GM23338 (cell line): ENCODE data around the gene DRGX. TPM values are rescaled to one million over a fixed set of nuclear protein-coding genes. Genes with fewer than 3 reads are reported as not detected.

Experiments used
- ATAC-seq: fragments of 200-7000 bp; cut with Tn5 transposase; 3 replicates; pipeline ENCODE4 v1.9.1; 2020
- DNase-seq: peaks from one replicate; pipeline ENCODE4 v3.0.0-alpha.2; 2015; ENCODE audit warnings: low spot score
- H2AFZ ChIP-seq: fragments of 200-600 bp; sonication (generic); 2 replicates; pipeline ENCODE4 v1.8.0; 2016; ENCODE audit warnings: antibody characterized with exemption, mild to moderate bottlenecking, moderate library complexity
- H3F3A ChIP-seq: fragments of 200-600 bp; sonication (generic); replicated peaks from 2 replicates; pipeline ENCODE4 v1.8.0; 2017; ENCODE audit warnings: antibody characterized with exemption, mixed run types, low read depth
- H3K27ac ChIP-seq: fragments of 200-600 bp; sonication (generic); 2 replicates; pipeline ENCODE4 v1.6.1; 2016; ENCODE audit warnings: low read depth
- H3K27me3 ChIP-seq: fragments of 200-600 bp; sonication (generic); 2 replicates; pipeline ENCODE4 v1.8.0; 2016; ENCODE audit warnings: mild to moderate bottlenecking, mixed run types, moderate library complexity; ENCODE audit not compliant: insufficient read depth
- H3K36me3 ChIP-seq: fragments of 200-600 bp; sonication (generic); 2 replicates; pipeline ENCODE4 v1.8.0; 2016; ENCODE audit warnings: mild to moderate bottlenecking; ENCODE audit not compliant: insufficient read depth
- H3K4me1 ChIP-seq: fragments of 200-600 bp; sonication (generic); 2 replicates; pipeline ENCODE4 v1.8.0; 2016; ENCODE audit warnings: mild to moderate bottlenecking, moderate library complexity; ENCODE audit not compliant: insufficient read depth
- H3K4me2 ChIP-seq: fragments of 200-600 bp; sonication (generic); 2 replicates; pipeline ENCODE4 v1.7.1; 2017; ENCODE audit warnings: mixed run types
- H3K4me3 ChIP-seq: fragments of 200-600 bp; sonication (generic); 2 replicates; pipeline ENCODE4 v1.6.1; 2016; ENCODE audit warnings: mixed run types
- H3K79me2 ChIP-seq: fragments of 200-600 bp; sonication (generic); replicated peaks from 2 replicates; pipeline ENCODE4 v1.8.0; 2017; ENCODE audit warnings: mild to moderate bottlenecking; ENCODE audit not compliant: insufficient read depth
- H3K9me2 ChIP-seq: fragments of 200-600 bp; sonication (generic); 2 replicates; pipeline ENCODE4 v1.8.0; 2017; ENCODE audit not compliant: insufficient read depth
- H4K20me1 ChIP-seq: fragments of 200-600 bp; sonication (generic); replicated peaks from 2 replicates; pipeline ENCODE4 v1.8.0; 2017; ENCODE audit warnings: mild to moderate bottlenecking; ENCODE audit not compliant: insufficient read depth
- H3K27ac Mint-ChIP-seq: 2 replicates; pipeline ENCODE4 v1.8.0; 2020; ENCODE audit warnings: inconsistent platforms, mild to moderate bottlenecking, moderate library complexity, mixed read lengths
- H3K27me3 Mint-ChIP-seq: 3 replicates; pipeline ENCODE4 v1.8.0; 2022; ENCODE audit warnings: low read depth, mild to moderate bottlenecking, moderate library complexity, mixed read lengths, inconsistent platforms; ENCODE audit not compliant: insufficient read depth, poor library complexity
- H3K36me3 Mint-ChIP-seq: 3 replicates; pipeline ENCODE4 v1.8.0; 2021; ENCODE audit warnings: low read depth, mild to moderate bottlenecking, inconsistent platforms, moderate library complexity, mixed read lengths
- H3K4me1 Mint-ChIP-seq: 3 replicates; pipeline ENCODE4 v1.8.0; 2020; ENCODE audit warnings: mild to moderate bottlenecking, inconsistent platforms, mixed read lengths
- H3K4me3 Mint-ChIP-seq: 3 replicates; pipeline ENCODE4 v1.8.0; 2021; ENCODE audit warnings: moderate library complexity, mild to moderate bottlenecking, inconsistent platforms, mixed read lengths
- H3K9me3 Mint-ChIP-seq: 3 replicates; pipeline ENCODE4 v1.8.0; 2020; ENCODE audit warnings: moderate library complexity, mild to moderate bottlenecking, inconsistent platforms, mixed read lengths
- CTCF ChIP-seq, 2 experiments: fragments of 200-600 bp in 1 of 2; sonication (generic) in 1 of 2; conservative IDR thresholded peaks; 2 replicates each; pipeline versions ENCODE4 v1.5.1 to v1.6.1; 2016 to 2017; ENCODE audit warnings: antibody characterized with exemption in 2 of 2, low read depth in 2 of 2, mild to moderate bottlenecking in 2 of 2, moderate library complexity in 1 of 2
- EZH2 ChIP-seq: fragments of 200-600 bp; sonication (generic); IDR thresholded peaks from one replicate; pipeline ENCODE4 v1.8.0; 2017; ENCODE audit warnings: antibody characterized with exemption, mild to moderate bottlenecking, low read depth; ENCODE audit not compliant: unreplicated experiment
- NANOG ChIP-seq: IDR thresholded peaks from 2 replicates; pipeline ENCODE4 v1.6.1; 2016; ENCODE audit warnings: antibody characterized with exemption, borderline replicate concordance
- POLR2AphosphoS5 ChIP-seq: IDR thresholded peaks from 2 replicates; pipeline ENCODE4 v1.6.1; 2016; ENCODE audit warnings: antibody characterized with exemption, low read depth
- polyA plus RNA-seq: library from polyadenylated mRNA; unstranded; fragments of >200 nt; fragmentation: Nextera tagmentation; extraction: Ambion mirVana; gene quantifications from 2 replicates; pipeline ENCODE4 v1.2.1, GENCODE V29; 2016
- total RNA-seq: library from RNA; depleted of rRNA; stranded (reverse); fragments of >200 nt; shearing (Covaris generic); gene quantifications from 2 replicates; pipeline ENCODE4 v1.2.3, GENCODE V29; 2014
- TF ChIP-seq, protein P1 (sequence below): IDR thresholded peaks from one replicate; pipeline ENCODE4 v1.6.1; 2018; ENCODE audit warnings: antibody characterized with exemption; ENCODE audit not compliant: unreplicated experiment

Gene DRGX
- total and polyA plus RNA-seq, 2 experiments from 2014 or later, result not detected

- TF ChIP-seq, protein P1, sequence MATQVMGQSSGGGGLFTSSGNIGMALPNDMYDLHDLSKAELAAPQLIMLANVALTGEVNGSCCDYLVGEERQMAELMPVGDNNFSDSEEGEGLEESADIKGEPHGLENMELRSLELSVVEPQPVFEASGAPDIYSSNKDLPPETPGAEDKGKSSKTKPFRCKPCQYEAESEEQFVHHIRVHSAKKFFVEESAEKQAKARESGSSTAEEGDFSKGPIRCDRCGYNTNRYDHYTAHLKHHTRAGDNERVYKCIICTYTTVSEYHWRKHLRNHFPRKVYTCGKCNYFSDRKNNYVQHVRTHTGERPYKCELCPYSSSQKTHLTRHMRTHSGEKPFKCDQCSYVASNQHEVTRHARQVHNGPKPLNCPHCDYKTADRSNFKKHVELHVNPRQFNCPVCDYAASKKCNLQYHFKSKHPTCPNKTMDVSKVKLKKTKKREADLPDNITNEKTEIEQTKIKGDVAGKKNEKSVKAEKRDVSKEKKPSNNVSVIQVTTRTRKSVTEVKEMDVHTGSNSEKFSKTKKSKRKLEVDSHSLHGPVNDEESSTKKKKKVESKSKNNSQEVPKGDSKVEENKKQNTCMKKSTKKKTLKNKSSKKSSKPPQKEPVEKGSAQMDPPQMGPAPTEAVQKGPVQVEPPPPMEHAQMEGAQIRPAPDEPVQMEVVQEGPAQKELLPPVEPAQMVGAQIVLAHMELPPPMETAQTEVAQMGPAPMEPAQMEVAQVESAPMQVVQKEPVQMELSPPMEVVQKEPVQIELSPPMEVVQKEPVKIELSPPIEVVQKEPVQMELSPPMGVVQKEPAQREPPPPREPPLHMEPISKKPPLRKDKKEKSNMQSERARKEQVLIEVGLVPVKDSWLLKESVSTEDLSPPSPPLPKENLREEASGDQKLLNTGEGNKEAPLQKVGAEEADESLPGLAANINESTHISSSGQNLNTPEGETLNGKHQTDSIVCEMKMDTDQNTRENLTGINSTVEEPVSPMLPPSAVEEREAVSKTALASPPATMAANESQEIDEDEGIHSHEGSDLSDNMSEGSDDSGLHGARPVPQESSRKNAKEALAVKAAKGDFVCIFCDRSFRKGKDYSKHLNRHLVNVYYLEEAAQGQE, result no peak
- TF ChIP-seq CTCF (conservative IDR thresholded peaks at IDR 0.05; ENCODE audit: low read depth in 2 of 2) (no peak), EZH2 (no peak)
Measured at GRCh38 chr10:49364051-49364450, 31.8 kb downstream of the DRGX start (continued).

- Histone ChIP-seq H3K79me2 (no peaks in the 10 kb centered on the region), H2AFZ (no peak overlapping the region), H3K4me3 (no peak overlapping the region), H3K4me2 (no peak overlapping the region), H3K9me2 (no peaks in the 10 kb centered on the region), H3K27me3 (no peaks in the 10 kb centered on the region), H3K4me1 (peaks cover 11% of the 10 kb centered on the region), H4K20me1 (no peaks in the 10 kb centered on the region), H3F3A (no peaks in the 10 kb centered on the region), H3K36me3 (no peaks in the 10 kb centered on the region), H3K27ac (no peak overlapping the region)
- ATAC-seq, result no peak
- Mint-ChIP-seq H3K27me3 (peaks cover 6% of the 10 kb centered on the region), H3K36me3 (no peaks in the 10 kb centered on the region), H3K27ac (no peak overlapping the region), H3K4me1 (peaks cover 13% of the 10 kb centered on the region; the same call in 2 of the 3 replicates), H3K4me3 (no peak overlapping the region), H3K9me3 (no peaks in the 10 kb centered on the region)
- DNase-seq, result no peak
- no peak for TF ChIP-seq POLR2AphosphoS5
Measured at GRCh38 chr10:49363309-49364031, 32.4 kb downstream of the DRGX start.

GRCh38 chr10:49362596-49363260 is 33.2 kb downstream of the DRGX start:
- Histone ChIP-seq H3K4me2 (no peak overlapping the region), H3K4me3 (no peak overlapping the region), H2AFZ (no peak overlapping the region), H3K36me3 (no peaks in the 10 kb centered on the region), H3K27me3 (no peaks in the 10 kb centered on the region), H4K20me1 (no peaks in the 10 kb centered on the region), H3K4me1 (peaks cover 11% of the 10 kb centered on the region), H3K79me2 (no peaks in the 10 kb centered on the region), H3F3A (no peaks in the 10 kb centered on the region), H3K27ac (no peak overlapping the region), H3K9me2 (no peaks in the 10 kb centered on the region)
- ATAC-seq (no peak), DNase-seq (no peak)
- no peak overlapping the region for H3K4me3 Mint-ChIP-seq
- no peaks in the 10 kb centered on the region for H3K9me3 Mint-ChIP-seq
- H3K27me3 Mint-ChIP-seq, result peaks cover 4% of the 10 kb centered on the region
- no peak overlapping the region; the same call in 1 of the 2 replicates for H3K27ac Mint-ChIP-seq
- no peaks in the 10 kb centered on the region for H3K36me3 Mint-ChIP-seq
- H3K4me1 Mint-ChIP-seq, result peaks cover 13% of the 10 kb centered on the region; the same call in 2 of the 3 replicates
- TF ChIP-seq NANOG, result no peak
